ENCODE measurements around the gene FOSL1.

- TF ChIP-seq POLR2A (IDR thresholded peaks at IDR 0.05): no peak
- TF ChIP-seq CTCF (IDR thresholded peaks at IDR 0.05): no peak
Measured at GRCh38 chr11:65855927-65856363, 44.2 kb downstream of the FOSL1 start.
